HUES64 (cell line): ENCODE results near the gene DAPK2.

Source experiments
- H3K27ac ChIP-seq: 2 replicates; pipeline ENCODE4 v1.7.0; 2013; ENCODE audit warnings: low read depth, low read length, inconsistent platforms
- H3K27me3 ChIP-seq: 2 replicates; pipeline ENCODE4 v1.6.1; 2013; ENCODE audit warnings: mild to moderate bottlenecking, low read length; ENCODE audit not compliant: insufficient read depth
- H3K36me3 ChIP-seq: 2 replicates; pipeline ENCODE4 v1.6.1; 2013; ENCODE audit warnings: mild to moderate bottlenecking, low read length; ENCODE audit not compliant: insufficient read depth
- H3K4me1 ChIP-seq: 2 replicates; pipeline ENCODE4 v1.6.1; 2013; ENCODE audit warnings: mild to moderate bottlenecking, low read length, moderate library complexity; ENCODE audit not compliant: insufficient read depth
- H3K4me3 ChIP-seq: 2 replicates; pipeline ENCODE4 v1.5.1; 2013; ENCODE audit warnings: mild to moderate bottlenecking, low read length, moderate library complexity
- H3K9ac ChIP-seq: 2 replicates; pipeline ENCODE4 v1.6.1; 2013; ENCODE audit warnings: mild to moderate bottlenecking, low read depth, low read length
- H3K9me3 ChIP-seq: 2 replicates; pipeline ENCODE4 v1.6.1; 2013; ENCODE audit warnings: low read depth, low read length; ENCODE audit not compliant: insufficient read depth
- WGBS: fragments of 150-250, 120-280 bp; methylation state at CpG from one replicate; pipeline ENCODE4 v1.1.7; 2013; ENCODE audit warnings: missing lambda C conversion rate; 5-methylcytosine and 5-hydroxymethylcytosine counted together

Gene DAPK2

DNA sequence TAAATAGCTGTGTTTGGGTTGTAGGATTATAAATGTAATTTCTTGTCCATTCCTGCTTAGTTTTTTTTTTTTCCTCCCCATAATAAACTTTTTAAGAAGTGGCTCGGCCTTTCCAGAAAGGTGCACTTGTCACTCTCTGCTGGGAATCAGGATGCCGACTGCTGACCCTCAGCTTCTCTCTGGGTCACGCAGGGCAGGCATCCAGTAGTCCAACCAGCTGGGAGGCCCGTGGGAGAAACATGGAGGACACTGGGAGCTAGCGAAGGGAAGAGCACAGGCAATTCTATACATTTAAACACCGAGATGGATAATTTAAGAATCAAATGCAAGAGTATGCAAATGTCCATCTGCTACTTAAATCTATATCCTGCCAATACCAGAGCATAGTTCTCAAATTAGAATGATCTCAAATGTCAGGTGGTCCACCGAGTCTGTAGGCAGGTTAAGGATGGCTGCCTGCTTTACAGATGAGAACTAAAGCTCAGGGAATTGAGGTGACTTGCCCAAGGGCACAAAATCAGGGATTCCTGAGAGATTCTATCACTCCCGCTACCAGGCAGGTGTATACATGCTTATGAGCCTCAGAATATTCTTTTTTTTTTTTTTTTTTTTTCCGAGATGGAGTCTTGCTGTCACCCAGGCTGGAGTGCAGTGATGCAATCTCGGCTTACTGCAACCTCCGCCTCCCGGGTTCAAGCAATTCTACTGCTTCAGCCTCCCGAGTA, 64.5 kb downstream of the DAPK2 start:
- Histone ChIP-seq H3K27ac (no peak overlapping the region), H3K9ac (no peak overlapping the region), H3K4me1 (peaks cover 4% of the 10 kb centered on the region; the same call in 1 of the 2 replicates), H3K4me3 (no peak overlapping the region), H3K27me3 (no peaks in the 10 kb centered on the region), H3K36me3 (no peaks in the 10 kb centered on the region), H3K9me3 (no peaks in the 10 kb centered on the region)
- WGBS, result 92% methylated on average over 13 of the region's 13 CpGs

DNA sequence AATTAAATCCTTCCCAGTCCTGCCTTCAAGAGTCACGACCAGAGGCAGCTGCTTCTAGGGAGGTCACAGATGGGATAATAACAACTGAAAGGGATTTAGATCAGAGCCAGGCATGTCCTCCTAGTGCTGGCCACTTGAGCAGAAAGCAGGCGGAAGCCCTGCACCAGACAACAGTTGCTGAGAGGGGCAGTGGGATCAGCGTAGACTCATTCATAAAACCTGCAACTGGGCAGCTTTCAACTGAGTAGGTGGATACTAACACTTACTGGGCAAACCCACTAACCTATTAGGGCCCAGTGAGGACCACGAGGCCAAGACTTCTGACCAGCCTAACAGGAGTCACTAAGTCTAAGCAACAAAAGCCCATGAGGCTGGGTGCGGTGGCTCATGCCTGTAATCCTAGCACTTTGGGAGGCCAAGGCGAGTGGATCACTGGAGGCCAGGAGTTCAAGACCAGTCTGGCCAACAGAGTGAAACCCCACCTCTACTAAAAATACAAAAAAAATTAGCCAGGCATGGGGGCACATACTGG, 67.0 kb downstream of the DAPK2 start:
- no peaks in the 10 kb centered on the region for H3K27me3 ChIP-seq
- no peak overlapping the region for H3K27ac ChIP-seq
- no peaks in the 10 kb centered on the region for H3K36me3 ChIP-seq
- peaks cover 13% of the 10 kb centered on the region for H3K4me1 ChIP-seq
- H3K9me3 ChIP-seq, result no peaks in the 10 kb centered on the region
- H3K4me3 ChIP-seq, result no peak overlapping the region
- H3K9ac ChIP-seq, result no peak overlapping the region
- WGBS, result 81% methylated on average over 6 of the region's 6 CpGs

DNA sequence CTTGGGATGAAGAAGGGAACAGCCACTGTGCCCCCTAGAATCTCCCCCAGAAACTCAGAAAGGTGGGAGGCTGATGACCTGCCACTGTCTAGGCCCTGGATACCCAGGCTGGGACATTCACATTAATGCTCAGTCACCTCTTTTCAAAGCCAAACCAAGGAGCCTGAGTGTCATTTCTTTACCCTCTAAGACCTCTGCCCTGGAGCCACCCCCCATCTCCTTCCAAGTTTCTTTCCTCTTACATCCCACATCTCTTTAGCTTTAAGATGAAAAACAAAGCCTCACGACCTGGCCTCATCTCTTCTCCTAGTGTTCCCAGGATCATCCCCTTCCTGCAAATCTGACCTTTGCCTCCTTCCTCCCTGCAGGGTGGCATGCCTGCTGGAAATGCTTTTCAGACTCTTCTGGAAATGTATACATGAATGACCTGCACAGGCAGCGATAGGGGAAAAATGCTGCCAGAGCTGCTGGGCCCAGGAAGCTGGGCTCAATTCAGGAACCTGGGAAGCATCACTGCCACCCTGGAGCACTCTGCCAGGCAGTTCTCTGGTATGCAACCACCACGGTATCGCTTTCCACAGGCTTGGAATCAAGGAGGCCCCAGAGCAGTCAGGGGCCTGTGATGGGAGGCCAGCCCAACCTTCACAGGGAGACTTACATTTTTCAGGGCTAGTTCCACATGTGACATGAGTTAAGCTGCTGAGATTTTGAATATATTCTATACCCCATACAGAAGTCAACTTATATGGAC, 67.6 kb downstream of the DAPK2 start:
- Histone ChIP-seq H3K36me3 (no peaks in the 10 kb centered on the region), H3K9me3 (no peaks in the 10 kb centered on the region), H3K27me3 (no peaks in the 10 kb centered on the region), H3K9ac (no peak overlapping the region), H3K4me3 (no peak overlapping the region), H3K27ac (no peak overlapping the region), H3K4me1 (peaks cover 19% of the 10 kb centered on the region)
- WGBS, result 72% methylated on average over 4 of the region's 4 CpGs

DNA sequence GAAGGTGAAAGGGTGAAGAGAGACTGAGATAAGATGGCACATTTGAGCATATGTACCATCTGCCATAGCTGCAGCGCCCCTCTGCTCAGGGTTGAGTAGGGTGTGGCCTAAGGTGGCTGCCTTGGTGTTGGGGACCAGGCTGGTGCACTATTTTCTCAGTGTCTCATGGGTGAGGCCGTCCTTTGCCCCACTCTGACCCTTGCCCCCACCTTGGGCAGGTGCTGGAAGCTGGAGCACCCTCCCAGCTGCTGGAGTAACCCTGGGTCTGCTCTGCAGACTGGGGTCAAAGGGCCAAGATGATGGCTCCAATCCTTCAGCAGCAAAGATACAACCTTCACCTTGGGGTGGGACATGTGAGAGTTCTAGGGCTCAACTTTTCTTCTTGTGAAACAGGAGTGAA, 69.2 kb downstream of the DAPK2 start:
- no peaks in the 10 kb centered on the region for H3K9me3 ChIP-seq
- H3K27me3 ChIP-seq, result no peaks in the 10 kb centered on the region; the same call in 1 of the 2 replicates
- no peaks in the 10 kb centered on the region for H3K36me3 ChIP-seq
- no peak overlapping the region for H3K9ac ChIP-seq
- 97% methylated on average over 2 of the region's 2 CpGs for WGBS
- no peak overlapping the region for H3K27ac ChIP-seq
- peaks cover 35% of the 10 kb centered on the region for H3K4me1 ChIP-seq
- no peak overlapping the region for H3K4me3 ChIP-seq

GRCh38 chr15:63974021-63974420, 72.3 kb downstream of the DAPK2 start:
- H3K9me3 ChIP-seq, result no peaks in the 10 kb centered on the region
- H3K9ac ChIP-seq, result no peak overlapping the region
- peaks cover 52% of the 10 kb centered on the region for H3K4me1 ChIP-seq
- H3K27ac ChIP-seq, result peak overlapping the region; percentile 67; the same call in 1 of the 2 replicates
- H3K36me3 ChIP-seq, result no peaks in the 10 kb centered on the region
- H3K27me3 ChIP-seq, result no peaks in the 10 kb centered on the region; the same call in none of the 2 replicates
- H3K4me3 ChIP-seq, result no peak overlapping the region; the same call in 1 of the 2 replicates

DNA sequence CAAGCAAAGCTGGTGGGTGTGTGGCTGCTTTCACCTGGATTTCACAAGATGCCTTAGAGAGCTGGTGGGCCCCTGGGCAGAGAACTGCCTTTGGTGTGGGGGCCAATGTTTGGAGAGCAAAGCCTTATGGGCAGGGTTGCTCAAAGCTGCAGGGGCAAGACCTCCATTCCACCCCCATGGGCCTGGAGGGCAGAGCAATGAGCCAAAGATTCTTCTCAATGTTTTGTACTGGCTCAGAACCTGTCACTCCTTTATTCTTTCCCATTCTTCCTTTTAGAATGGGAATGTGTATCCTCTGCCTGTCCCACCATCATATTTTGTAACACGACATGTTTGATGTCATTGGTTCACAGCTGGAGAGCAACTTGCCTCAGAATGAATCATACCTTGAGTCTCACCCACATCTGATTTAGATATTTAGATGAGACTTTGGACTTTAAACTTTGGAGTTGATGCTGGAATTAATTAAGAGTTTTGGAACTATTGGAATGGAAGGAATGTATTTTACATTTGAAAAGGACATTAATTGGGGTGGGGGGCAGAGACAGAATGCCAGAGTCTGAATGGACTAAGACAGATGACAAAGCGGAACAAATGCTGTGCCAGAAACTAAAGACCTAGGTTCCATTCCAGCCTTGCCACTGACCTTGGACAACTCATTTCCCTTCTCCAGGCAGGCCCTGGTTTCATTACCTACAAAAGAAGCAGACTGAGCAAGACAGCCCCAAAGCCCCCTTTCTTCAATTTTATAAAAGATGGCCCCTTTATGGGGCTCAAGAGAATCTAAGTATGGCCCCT, 72.9 kb downstream of the DAPK2 start:
- Histone ChIP-seq H3K27ac (peak overlapping the region; percentile 76; the same call in 1 of the 2 replicates), H3K4me1 (peaks cover 56% of the 10 kb centered on the region), H3K4me3 (no peak overlapping the region), H3K9me3 (no peaks in the 10 kb centered on the region), H3K36me3 (no peaks in the 10 kb centered on the region), H3K9ac (no peak overlapping the region), H3K27me3 (no peaks in the 10 kb centered on the region; the same call in none of the 2 replicates)
- WGBS, result 69% methylated on average over 2 of the region's 2 CpGs

GRCh38 chr15:63972801-63973200, 73.5 kb downstream of the DAPK2 start:
- H3K9me3 ChIP-seq, result no peaks in the 10 kb centered on the region
- H3K27me3 ChIP-seq, result no peaks in the 10 kb centered on the region; the same call in none of the 2 replicates
- no peaks in the 10 kb centered on the region for H3K36me3 ChIP-seq
- H3K27ac ChIP-seq, result peak overlapping the region; percentile 76; the same call in 1 of the 2 replicates
- 36% methylated on average over 1 of the region's 1 CpG for WGBS
- H3K4me3 ChIP-seq, result no peak overlapping the region
- H3K4me1 ChIP-seq, result peaks cover 55% of the 10 kb centered on the region
- no peak overlapping the region for H3K9ac ChIP-seq

- Histone ChIP-seq H3K27me3 (no peaks in the 10 kb centered on the region; the same call in none of the 2 replicates), H3K9ac (no peak overlapping the region), H3K4me1 (peaks cover 55% of the 10 kb centered on the region), H3K27ac (no peak overlapping the region), H3K36me3 (no peaks in the 10 kb centered on the region), H3K9me3 (no peaks in the 10 kb centered on the region), H3K4me3 (no peak overlapping the region)
- 100% methylated on average over 1 of the region's 1 CpG for WGBS
These were observed 74.4 kb downstream of the DAPK2 start for GRCh38 chr15:63971904-63972303.

DNA sequence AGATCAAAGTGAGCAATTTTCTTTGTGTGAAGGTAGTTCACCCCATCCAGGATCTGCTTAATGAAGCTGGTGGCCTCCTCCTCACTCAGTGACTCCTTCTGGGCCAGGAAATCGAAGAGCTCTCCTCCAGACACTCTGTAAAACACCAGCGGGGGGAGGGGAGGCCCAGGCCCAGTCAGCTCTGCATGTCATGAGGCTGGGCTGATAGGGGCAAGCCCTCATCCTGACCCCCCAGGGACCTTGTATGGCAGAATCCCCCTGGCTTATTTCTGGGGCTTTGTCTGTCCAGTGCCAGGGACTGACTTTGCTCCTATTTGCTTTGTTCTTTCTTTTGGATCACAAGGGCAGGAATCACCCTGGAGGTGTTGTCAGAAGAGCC, 74.9 kb downstream of the DAPK2 start:
- H3K27me3 ChIP-seq, result no peaks in the 10 kb centered on the region; the same call in none of the 2 replicates
- no peaks in the 10 kb centered on the region for H3K9me3 ChIP-seq
- WGBS, result 63% methylated on average over 2 of the region's 2 CpGs
- H3K36me3 ChIP-seq, result no peaks in the 10 kb centered on the region
- no peak overlapping the region for H3K4me3 ChIP-seq
- no peak overlapping the region for H3K9ac ChIP-seq
- peaks cover 55% of the 10 kb centered on the region for H3K4me1 ChIP-seq
- no peak overlapping the region for H3K27ac ChIP-seq

- Histone ChIP-seq H3K9ac (no peak overlapping the region), H3K27me3 (no peaks in the 10 kb centered on the region; the same call in none of the 2 replicates), H3K4me3 (no peak overlapping the region), H3K36me3 (no peaks in the 10 kb centered on the region), H3K27ac (no peak overlapping the region), H3K9me3 (no peaks in the 10 kb centered on the region), H3K4me1 (peaks cover 55% of the 10 kb centered on the region)
- WGBS, result 89% methylated on average over 2 of the region's 3 CpGs
These were observed 75.5 kb downstream of the DAPK2 start for GRCh38 chr15:63970621-63971426.
